Kidney tubule cell (primary cell): ENCODE data around the gene UBE2I.
"Not testable (repeated sequence)": the region's sequence is repeated elsewhere in the genome, so short reads cannot be mapped to it uniquely, and the experiment has no call there.

Experiments
- DNase-seq: peaks from one replicate; pipeline ENCODE4 v3.0.0-alpha.2; 2018; ENCODE audit warnings: low spot score

Gene UBE2I

GRCh38 chr16:1277617-1278282, 31.7 kb upstream of the UBE2I start:
- no peak for DNase-seq

- no peak for DNase-seq
Observed at GRCh38 chr16:1278477-1278876, 31.0 kb upstream of the UBE2I start.

GRCh38 chr16:1279081-1279944, 30.1 kb upstream of the UBE2I start:
- DNase-seq = no peak

- no peak for DNase-seq
Observed at GRCh38 chr16:1279945-1280589, 29.4 kb upstream of the UBE2I start.

- no peak for DNase-seq
Observed at GRCh38 chr16:1280783-1281182, 28.7 kb upstream of the UBE2I start.

GRCh38 chr16:1281517-1281916, 27.9 kb upstream of the UBE2I start:
- no peak for DNase-seq

- no peak for DNase-seq
Observed at GRCh38 chr16:1282324-1282973, 27.0 kb upstream of the UBE2I start.

- DNase-seq = no peak
Observed at GRCh38 chr16:1283296-1283695, 26.1 kb upstream of the UBE2I start.

- no peak for DNase-seq
Observed at GRCh38 chr16:1283996-1284616, 25.3 kb upstream of the UBE2I start.

- no peak for DNase-seq
Observed at GRCh38 chr16:1285669-1286512, 23.5 kb upstream of the UBE2I start.

- DNase-seq = no peak
Observed at GRCh38 chr16:1286513-1287094, 22.8 kb upstream of the UBE2I start.

- peak; percentile 22 for DNase-seq
Observed at GRCh38 chr16:1287982-1288670, 21.3 kb upstream of the UBE2I start.

- DNase-seq = no peak
Observed at GRCh38 chr16:1288813-1289476, 20.5 kb upstream of the UBE2I start.

- no peak for DNase-seq
Observed at GRCh38 chr16:1289477-1289866, 20.0 kb upstream of the UBE2I start.

- no peak for DNase-seq
Observed at GRCh38 chr16:1290063-1290501, 19.4 kb upstream of the UBE2I start.

- DNase-seq = no peak
Observed at GRCh38 chr16:1290860-1291575, 18.4 kb upstream of the UBE2I start.

GRCh38 chr16:1291576-1291974, 17.9 kb upstream of the UBE2I start:
- DNase-seq = no peak

GRCh38 chr16:1292208-1292607, 17.2 kb upstream of the UBE2I start:
- DNase-seq = not testable (repeated sequence)

GRCh38 chr16:1292808-1293207, 16.6 kb upstream of the UBE2I start:
- DNase-seq = not testable (repeated sequence)
